IMR-90 (cell line): Measurements from ENCODE around the gene ABHD17C.

Experiments used
- BHLHE40 ChIP-seq: fragments of 150-350 bp; IDR thresholded peaks from 2 replicates; pipeline ENCODE4 v1.6.1; 2016; ENCODE audit warnings: mild to moderate bottlenecking, low read depth, low read length
- CEBPB ChIP-seq: IDR thresholded peaks from 2 replicates; pipeline ENCODE4 v1.6.1; 2012; ENCODE audit warnings: low read depth, low read length, improper control_type of control experiment
- CHD1 ChIP-seq: IDR thresholded peaks from 2 replicates; pipeline ENCODE4 v1.6.1; 2012; ENCODE audit warnings: low read depth, low read length, improper control_type of control experiment
- CTCF ChIP-seq: conservative IDR thresholded peaks from 2 replicates; pipeline ENCODE4 v1.5.1; 2012; ENCODE audit warnings: mild to moderate bottlenecking, low read depth, low read length, improper control_type of control experiment
- ELK1 ChIP-seq: fragments of 150-350 bp; IDR thresholded peaks from 2 replicates; pipeline ENCODE4 v1.6.1; 2016; ENCODE audit warnings: low read depth, mild to moderate bottlenecking, low read length, moderate library complexity, borderline replicate concordance
- FOS ChIP-seq: fragments of 150-350 bp; IDR thresholded peaks from 2 replicates; pipeline ENCODE4 v1.6.1; 2016; ENCODE audit warnings: low read depth, low read length
- NFE2L2 ChIP-seq: fragments of 150-350 bp; IDR thresholded peaks from 2 replicates; pipeline ENCODE4 v1.6.1; 2016; ENCODE audit warnings: low read depth, mild to moderate bottlenecking, low read length
- POLR2A ChIP-seq: IDR thresholded peaks from 2 replicates; pipeline ENCODE4 v1.6.1; 2012; ENCODE audit warnings: mild to moderate bottlenecking, low read depth, low read length
- RAD21 ChIP-seq: IDR thresholded peaks from 2 replicates; pipeline ENCODE4 v1.6.1; 2012; ENCODE audit warnings: low read length, improper control_type of control experiment
- RFX5 ChIP-seq: IDR thresholded peaks from 2 replicates; pipeline ENCODE4 v1.8.0; 2012; ENCODE audit warnings: low read depth, mild to moderate bottlenecking, low read length, moderate library complexity
- SMC3 ChIP-seq: fragments of 150-350 bp; IDR thresholded peaks from 2 replicates; pipeline ENCODE4 v1.6.1; 2016; ENCODE audit warnings: low read depth, mild to moderate bottlenecking, antibody characterized with exemption, low read length, moderate library complexity
- USF2 ChIP-seq: fragments of 150-350 bp; IDR thresholded peaks from 2 replicates; pipeline ENCODE4 v1.6.1; 2017; ENCODE audit warnings: mild to moderate bottlenecking, antibody characterized with exemption, low read length, low read depth

- no peak for TF ChIP-seq CTCF
- TF ChIP-seq FOS: no peak
- TF ChIP-seq RAD21: no peak
- no peak for TF ChIP-seq USF2
- TF ChIP-seq ELK1: no peak
- TF ChIP-seq NFE2L2: no peak
- no peak for TF ChIP-seq BHLHE40
- TF ChIP-seq RFX5: no peak
- no peak for TF ChIP-seq CHD1
- no peak for TF ChIP-seq POLR2A
- no peak for TF ChIP-seq SMC3
- no peak for TF ChIP-seq CEBPB
These were observed 16.8 kb downstream of the ABHD17C start for GRCh38 chr15:80711886-80712285.
